Thyroid gland (tissue), 4 donors: ENCODE results near the gene FYB1.

Source experiments
- POLR2A ChIP-seq, 2 donors: fragments of 450-650 bp; IDR thresholded peaks; one replicate each; pipeline ENCODE4 v1.6.1; 2017; ENCODE audit warnings: antibody characterized with exemption in 2 of 2, mild to moderate bottlenecking in 2 of 2, moderate library complexity in 1 of 2
- TF ChIP-seq, protein P1 (sequence below), 6 experiments: fragments of 200-600 bp in 3 of 6; fragments of 450-650 bp in 3 of 6; sonication (generic) in 3 of 6; IDR thresholded peaks; one replicate each; pipeline ENCODE4 v1.5.1; 2016 to 2019; ENCODE audit warnings: antibody characterized with exemption in 6 of 6, mild to moderate bottlenecking in 2 of 6, inconsistent platforms in 1 of 6, moderate library complexity in 1 of 6

DNA sequence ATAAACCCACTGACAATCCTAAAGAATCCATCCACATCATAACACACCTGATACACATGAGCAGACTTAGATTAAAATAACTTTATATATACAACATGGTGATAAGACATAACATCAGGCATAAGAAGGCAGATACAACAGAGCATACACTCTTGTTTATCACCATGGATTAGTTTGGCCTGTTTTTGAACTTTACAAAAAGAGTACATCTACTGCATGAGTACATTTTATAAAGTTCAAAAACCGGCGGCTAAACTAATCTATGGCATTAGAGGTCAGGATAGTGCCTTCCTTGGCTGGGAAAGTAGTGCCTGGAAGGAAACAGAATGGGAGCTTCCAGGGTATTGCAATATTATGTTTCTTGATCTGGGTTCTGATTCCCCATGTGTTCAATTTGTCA is 160.3 kb downstream of the FYB1 start:
- TF ChIP-seq, protein P1, sequence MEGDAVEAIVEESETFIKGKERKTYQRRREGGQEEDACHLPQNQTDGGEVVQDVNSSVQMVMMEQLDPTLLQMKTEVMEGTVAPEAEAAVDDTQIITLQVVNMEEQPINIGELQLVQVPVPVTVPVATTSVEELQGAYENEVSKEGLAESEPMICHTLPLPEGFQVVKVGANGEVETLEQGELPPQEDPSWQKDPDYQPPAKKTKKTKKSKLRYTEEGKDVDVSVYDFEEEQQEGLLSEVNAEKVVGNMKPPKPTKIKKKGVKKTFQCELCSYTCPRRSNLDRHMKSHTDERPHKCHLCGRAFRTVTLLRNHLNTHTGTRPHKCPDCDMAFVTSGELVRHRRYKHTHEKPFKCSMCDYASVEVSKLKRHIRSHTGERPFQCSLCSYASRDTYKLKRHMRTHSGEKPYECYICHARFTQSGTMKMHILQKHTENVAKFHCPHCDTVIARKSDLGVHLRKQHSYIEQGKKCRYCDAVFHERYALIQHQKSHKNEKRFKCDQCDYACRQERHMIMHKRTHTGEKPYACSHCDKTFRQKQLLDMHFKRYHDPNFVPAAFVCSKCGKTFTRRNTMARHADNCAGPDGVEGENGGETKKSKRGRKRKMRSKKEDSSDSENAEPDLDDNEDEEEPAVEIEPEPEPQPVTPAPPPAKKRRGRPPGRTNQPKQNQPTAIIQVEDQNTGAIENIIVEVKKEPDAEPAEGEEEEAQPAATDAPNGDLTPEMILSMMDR (IDR thresholded peaks at IDR 0.05), result no peak
- TF ChIP-seq POLR2A (IDR thresholded peaks at IDR 0.05), result no peak
